Lower leg skin (tissue), 3 donors: ENCODE results near the gene GPR37L1.

Experiments
- CTCF ChIP-seq, 3 donors: fragments of 450-650 bp; IDR thresholded peaks; one replicate each; pipeline ENCODE4 v1.5.1; 2016; ENCODE audit warnings: antibody characterized with exemption in 3 of 3, mild to moderate bottlenecking in 3 of 3, moderate library complexity in 2 of 3
- POLR2A ChIP-seq, 2 donors: fragments of 450-650 bp; IDR thresholded peaks; one replicate each; pipeline ENCODE4 v1.6.1; 2016 to 2017; ENCODE audit warnings: antibody characterized with exemption in 2 of 2, mild to moderate bottlenecking in 1 of 2, moderate library complexity in 1 of 2

- TF ChIP-seq POLR2A (IDR thresholded peaks at IDR 0.05) (no peak), CTCF (IDR thresholded peaks at IDR 0.05) (no peak)
These were observed 28.3 kb downstream of the GPR37L1 start for GRCh38 chr1:202151045-202151444.
